ENCODE measurements around the gene OBP2B.
"Not testable (repeated sequence)": the region's sequence is repeated elsewhere in the genome, so short reads cannot be mapped to it uniquely, and the experiment has no call there.

The OBP2B gene

DNA sequence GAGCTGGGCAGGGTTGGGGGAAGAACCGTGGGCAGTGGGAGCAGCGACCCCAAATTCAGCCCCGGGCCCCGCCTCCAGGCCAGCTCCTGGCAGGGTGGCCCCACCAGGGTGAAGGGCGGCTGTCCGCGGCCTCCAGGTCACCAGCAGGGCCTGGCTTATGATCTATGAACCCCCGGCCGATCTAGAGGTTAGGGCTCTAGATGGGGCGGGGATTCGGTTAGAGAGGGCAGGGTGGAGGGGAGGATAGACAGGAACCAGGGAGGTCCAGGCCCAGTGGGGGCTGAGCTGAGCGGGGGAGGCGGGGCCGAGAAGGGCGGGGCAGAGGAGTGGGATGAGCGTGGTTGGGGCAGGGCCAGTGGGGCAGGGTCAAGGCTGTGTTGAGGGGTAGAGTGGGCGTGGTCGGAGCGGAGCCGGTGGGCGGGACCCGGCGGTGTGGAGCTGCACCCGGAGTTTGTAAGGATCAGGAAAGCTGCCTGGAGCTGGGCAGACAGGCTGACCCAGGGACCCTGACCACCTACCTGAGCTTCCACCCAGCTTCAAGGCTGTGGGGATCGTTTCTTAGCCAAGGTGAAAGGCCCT lies 29.3 kb upstream of the OBP2B start:
- no peak for DNase-seq

DNA sequence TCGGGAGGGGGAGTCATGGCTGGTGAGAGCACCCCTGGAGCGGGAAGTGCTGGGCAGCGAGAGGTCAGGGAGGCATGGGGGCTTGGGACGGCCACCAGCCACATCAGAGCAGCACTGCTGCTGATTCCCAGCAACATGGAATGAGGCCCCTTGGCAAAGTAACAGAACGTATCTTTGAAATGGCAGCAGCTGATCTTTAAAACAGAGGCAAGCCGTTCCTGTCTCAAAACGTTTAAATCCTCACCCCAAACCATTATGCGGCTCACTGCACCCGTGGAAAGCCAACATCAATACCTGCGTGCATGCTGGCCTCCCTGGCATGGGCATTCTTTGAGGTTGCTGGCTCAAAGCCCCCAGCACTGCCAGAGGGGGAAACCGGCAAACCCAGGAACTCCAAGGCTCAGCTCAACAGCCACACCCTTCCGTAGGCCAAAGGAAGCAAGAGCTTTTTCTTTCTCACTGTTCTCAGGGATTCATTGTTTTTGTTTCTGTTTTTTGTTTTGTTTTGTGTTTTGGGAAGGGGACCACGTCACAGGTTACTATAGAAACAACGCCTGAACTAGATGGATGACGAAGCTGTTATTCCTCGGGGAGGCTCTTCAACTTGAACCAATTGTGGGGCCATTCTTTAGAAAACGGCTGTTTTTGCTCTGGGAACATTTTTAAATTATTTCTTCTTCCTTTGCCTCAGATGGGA lies 28.1 kb upstream of the OBP2B start:
- DNase-seq = no peak

DNA sequence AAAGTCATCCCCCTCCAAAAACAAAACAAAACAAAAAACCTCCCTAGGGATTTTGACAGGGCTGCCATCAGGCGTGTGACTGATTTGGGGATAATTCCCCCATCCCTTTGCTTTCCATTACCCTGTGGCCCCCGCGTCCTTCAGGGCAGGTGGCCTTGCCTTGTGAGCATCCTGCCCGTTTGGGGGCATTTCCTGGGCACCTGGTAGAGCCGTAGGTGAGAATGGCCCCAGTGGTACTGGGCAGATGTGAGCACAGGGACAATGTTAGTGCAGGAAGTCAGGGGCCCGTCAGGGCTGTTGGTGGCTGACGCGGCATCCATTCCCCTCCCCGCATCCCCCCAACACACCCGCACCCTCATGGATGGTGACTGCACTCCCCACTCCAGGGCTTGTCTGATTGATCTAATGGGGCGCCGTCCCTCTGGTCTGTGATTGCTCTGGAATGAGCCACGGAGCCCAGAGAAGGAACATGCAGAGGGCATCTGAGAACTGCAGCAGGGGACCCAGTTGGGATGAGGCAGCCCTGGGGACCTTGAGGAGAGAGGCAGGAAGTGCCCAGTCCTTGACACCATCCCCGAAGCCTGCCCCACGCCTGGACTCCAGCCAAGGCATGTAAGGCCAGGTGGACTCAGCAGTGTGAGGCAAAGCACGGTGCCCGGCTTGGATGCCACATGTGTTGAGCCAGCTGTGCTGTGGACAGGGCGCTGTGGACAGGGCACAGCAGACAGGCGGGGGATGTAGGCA lies 27.4 kb upstream of the OBP2B start:
- not testable (repeated sequence) for DNase-seq

DNA sequence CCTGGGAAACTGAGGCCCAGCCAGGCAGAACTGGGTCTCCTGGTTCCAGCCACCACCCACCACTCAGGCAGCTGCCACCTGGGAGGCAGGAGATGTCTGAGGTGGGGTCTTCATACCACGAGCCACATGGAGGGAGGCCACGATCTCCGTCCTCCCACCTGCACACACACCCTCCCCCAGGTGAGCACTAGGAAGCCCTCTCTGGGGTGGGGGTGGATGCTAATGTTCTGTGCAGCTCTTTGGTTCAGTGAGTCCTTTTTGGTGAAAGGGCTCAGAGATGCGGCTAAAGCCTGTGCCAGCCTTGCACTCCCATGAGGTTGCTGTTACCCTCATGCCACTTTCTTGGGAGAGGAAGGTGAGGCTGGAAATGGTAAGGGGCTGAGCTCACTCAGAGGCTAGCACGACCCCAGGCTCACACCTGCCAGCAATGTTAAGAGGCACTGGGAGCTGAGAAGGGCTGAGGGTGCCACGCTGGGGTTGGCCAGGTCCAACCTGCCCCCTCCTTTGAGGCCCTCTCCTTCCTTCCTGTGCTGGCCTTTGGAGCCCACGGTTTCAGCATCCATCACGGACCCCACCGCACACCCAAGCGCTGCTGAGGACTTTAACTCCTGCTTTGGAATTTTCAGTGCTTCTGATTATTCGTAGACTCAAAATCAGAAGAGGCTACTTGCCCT lies 26.6 kb upstream of the OBP2B start:
- DNase-seq = no peak

- no peak for DNase-seq
These were observed 25.7 kb upstream of the OBP2B start for GRCh38 chr9:133234577-133235322.

GRCh38 chr9:133233681-133234432 lies 24.8 kb upstream of the OBP2B start:
- DNase-seq = no peak

- not testable (repeated sequence) for DNase-seq
These were observed 23.0 kb upstream of the OBP2B start for GRCh38 chr9:133231934-133232568.

- not testable (repeated sequence) for DNase-seq
These were observed 21.5 kb upstream of the OBP2B start for GRCh38 chr9:133230514-133230913.

DNA sequence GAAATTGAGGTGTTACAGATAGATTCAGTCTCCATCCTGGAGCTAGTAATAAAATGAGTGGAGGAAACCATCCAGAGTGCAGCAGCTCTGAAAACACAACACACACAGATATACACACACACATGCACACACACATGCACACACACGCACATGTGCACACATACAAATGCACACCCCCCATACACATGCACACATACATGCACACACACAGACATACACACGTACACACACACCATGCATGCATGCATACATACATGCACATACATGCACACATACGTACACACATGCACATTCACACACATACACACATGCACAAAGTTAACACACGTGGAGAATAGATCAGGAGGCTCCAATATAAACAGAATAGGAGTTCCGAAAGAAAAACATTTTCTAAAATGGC lies 21.0 kb upstream of the OBP2B start:
- no peak for DNase-seq

- DNase-seq = not testable (repeated sequence)
These were observed 19.6 kb upstream of the OBP2B start for GRCh38 chr9:133228474-133229193.

DNA sequence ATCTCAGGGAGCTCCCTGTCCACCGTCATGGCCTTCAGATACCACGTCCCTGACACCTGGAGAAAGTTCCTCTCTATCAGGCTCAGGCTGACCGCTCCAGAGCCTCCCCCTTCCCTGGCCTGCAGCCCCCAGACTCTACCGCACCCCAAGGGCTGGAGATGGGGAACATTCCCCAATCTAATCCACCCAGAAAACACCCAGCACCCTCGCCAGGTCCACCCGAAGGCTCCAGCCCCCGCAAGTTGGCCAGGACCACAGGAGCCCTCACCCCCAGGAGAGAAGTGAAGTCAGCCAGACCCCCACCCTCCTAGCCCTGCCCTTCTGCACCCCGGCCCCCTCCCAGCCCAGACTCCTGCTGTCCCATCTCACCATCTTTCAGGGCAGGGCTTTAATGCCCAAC lies 18.9 kb upstream of the OBP2B start:
- DNase-seq = not testable (repeated sequence)

- no peak for DNase-seq
These were observed 18.3 kb upstream of the OBP2B start for GRCh38 chr9:133227242-133227860.

GRCh38 chr9:133226219-133227171 lies 17.4 kb upstream of the OBP2B start:
- no peak for DNase-seq

DNA sequence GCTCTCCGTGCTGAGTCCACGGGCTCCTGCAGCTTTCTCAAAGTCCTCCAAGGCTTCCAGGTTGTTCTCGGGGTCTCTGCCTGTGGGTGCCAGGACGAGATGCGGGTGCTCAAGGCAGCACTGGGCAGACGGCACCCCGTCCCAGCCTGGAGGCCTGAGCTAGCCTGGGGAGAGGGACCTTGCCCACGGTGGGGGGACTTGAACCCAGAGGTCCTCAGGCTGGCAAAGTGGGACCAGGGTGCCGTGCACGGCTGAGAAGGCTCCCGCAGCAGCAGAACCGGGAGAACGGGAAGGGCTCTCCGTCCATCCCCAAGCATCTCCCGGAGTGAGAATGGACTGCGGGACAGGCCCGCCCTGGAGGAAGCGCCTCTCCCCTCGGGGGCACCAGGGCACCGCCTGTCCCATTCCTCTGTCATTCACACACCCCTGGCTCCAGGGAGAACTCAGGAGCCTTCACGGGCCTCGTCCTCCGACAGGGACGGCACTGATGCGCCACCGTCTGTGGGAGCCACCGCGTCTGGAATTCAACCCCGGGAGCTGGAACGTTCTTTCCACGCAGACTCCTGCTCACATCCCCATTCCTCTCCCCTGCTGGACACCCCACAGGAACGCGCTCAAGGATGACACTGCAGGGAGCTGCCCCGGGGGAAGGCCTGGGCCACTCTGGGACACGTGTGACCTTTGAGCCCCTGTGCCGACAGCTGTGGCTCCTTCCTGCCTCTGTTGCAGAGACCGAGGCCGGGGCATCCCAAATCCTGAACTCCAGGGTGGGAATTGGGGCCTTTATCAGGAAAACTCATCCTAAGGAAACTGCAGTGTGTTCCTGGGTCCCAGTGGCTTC lies 16.3 kb upstream of the OBP2B start:
- no peak for DNase-seq

- no peak for DNase-seq
These were observed 15.7 kb upstream of the OBP2B start for GRCh38 chr9:133224762-133225161.

- DNase-seq = not testable (repeated sequence)
These were observed 14.2 kb upstream of the OBP2B start for GRCh38 chr9:133223159-133223756.

DNA sequence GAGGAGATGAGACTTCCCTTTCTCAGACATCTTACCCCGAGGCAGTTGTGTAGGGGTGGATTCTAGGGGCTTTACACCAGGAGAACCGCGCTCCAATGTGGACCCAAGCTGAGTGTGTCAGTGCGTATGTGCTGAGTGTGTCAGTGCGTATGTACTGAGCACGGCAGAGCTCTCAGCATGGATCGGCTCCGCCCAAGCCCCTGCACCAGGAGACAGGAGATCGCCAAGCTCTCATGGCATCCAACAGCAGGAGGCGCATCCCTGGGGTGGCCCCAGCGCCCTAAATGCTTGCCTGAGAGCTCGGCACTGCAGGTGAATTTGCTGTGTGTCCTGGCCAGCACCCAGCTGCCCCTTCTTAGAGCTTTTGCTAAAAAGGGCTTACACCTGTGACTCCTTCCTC lies 12.9 kb upstream of the OBP2B start:
- DNase-seq = not testable (repeated sequence)
